CD4-positive, alpha-beta T cell treated with Interleukin-17A for 1 hour (primary cell): ENCODE measurements around the gene ERBIN.
"Not testable (repeated sequence)": the region's sequence is repeated elsewhere in the genome, so short reads cannot be mapped to it uniquely, and the experiment has no call there.

ENCODE experiments used
- DNase-seq: peaks from one replicate; pipeline ENCODE4 v3.0.0-alpha.2; 2020

Gene ERBIN

DNA sequence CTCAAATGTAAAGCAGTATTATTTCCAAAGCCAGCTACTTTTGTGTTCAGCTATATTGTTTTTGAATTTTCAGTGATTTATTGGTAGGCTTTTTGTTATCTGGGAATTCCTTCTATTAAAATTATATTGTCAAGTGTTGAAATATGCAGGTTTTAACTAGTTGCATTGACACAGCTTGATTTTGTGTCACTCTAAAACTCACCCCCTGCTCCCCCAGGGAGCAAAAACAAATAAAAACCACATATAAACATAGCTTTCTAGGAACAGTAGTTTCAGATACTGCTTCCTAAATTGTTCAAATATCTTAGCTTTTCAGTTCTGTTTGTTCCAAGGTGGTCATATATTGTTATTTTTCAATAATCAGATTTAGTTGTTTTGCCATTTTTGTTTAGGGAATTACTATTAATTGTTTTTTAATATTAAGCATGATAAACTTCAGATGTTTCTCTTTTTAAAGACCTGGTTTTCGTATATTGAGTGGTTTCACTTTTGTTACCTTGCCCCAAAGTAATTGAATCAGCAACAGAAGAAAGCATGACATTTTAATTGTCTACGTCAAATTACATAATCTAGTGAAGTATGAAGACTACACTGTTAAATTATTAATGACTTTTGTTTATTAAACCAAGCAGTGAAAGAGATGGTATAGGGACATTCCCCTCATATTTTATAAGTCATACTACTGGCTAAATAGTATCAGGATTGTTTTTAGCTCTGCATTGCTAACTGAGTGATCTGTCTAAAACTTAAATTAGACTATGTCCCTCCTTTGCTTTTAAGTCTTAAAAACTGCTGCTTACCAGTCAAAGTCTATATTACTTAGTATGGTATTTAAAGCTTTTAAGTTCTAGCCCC, 43.4 kb downstream of the ERBIN start:
- DNase-seq: no peak

DNA sequence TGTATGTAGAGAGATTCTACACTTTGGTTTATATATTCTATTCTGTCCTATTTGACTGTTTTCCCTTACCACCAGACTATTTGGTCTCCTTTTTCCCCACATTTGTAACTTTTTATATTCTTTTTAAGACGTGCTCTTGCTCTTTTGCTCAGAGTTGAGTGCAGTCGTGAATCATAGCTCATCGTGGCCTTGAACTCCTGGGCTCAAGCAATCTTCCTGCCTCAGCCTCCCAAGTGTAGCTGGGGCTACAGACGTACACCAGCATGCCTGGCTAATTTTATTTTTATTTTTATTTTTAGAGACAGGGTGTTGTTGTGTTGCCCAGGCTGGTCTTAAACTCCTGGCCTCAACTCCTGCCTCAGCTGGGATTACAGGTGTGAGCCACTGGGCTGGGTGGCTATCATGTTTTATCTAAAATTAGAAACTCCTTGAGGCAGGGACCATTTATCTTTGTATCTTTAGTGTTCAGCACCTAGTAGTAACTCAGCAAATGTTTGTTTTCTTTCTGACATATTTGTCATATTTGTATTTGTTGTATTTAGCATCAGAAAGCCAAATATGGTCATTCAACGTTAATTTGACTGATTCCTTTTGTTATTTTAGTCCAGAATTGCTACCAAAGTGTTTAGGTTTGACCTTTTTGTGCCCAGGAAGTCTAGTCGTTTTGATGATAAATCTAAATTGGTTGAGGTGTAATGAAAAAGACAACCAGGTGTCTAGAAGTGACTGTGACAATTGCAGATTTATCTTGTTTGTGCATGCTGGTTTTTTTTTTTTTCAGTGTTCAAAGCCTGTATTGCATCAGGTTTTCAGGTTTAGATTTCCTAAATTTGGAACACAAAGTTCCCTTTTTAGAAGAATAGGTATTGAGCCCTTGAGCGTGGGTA, 44.3 kb downstream of the ERBIN start:
- DNase-seq: no peak

DNA sequence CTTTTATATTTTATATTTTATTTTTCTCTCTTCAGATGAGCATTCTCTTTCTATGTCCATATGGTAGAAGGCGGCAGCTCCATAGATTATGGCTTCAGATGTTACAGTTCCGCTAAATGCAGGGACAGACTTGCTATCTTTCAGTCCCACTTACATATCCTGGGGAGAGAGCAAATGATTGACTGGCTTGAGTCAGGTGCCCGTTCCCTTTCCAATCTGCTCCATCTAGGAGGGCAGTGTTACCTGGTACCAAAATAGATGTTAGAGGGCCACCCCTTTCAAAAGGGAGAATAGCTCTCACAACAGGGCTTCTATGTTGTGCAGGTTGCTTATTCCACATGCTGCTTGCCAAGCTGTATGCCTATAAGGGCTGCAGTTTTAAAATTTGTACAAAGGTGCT, 45.3 kb downstream of the ERBIN start:
- DNase-seq: no peak

DNA sequence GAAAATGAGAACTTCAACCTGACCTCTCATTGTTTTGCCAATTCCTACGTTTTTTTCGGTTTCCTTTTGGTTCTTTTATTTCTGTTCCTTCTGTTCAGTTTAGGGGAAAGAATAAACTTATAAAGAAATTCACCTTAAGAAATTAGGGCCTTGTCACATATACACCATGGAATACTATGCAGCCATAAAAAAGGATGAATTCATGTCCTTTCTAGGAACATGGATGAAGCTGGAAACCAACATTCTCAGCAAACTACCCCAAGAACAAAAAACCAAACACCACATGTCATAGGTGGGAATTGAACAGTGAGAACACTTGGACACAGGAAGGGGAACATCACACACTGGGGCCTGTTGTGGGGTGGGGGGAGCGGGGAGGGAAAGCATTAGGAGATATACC, 46.5 kb downstream of the ERBIN start:
- not testable (repeated sequence) for DNase-seq

DNA sequence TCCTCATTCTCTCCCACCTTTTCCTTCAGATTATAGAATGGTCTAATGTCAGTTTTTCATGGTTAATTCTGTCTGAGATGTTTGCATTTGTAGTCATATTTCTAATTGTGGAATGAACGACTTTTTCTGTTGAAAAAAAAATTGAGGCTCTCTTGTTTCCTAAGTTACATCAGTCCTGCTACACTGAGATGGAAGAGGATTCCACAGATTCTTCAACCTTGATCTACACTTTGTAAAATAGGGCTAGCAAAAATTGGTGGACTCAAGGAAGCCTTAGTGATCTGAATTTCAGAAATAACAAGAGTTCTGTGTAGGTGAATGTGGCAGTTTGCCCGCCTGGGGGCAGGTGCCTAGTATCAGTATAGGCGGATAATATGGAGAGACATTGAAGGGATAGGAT, 51.9 kb downstream of the ERBIN start:
- DNase-seq: no peak

DNA sequence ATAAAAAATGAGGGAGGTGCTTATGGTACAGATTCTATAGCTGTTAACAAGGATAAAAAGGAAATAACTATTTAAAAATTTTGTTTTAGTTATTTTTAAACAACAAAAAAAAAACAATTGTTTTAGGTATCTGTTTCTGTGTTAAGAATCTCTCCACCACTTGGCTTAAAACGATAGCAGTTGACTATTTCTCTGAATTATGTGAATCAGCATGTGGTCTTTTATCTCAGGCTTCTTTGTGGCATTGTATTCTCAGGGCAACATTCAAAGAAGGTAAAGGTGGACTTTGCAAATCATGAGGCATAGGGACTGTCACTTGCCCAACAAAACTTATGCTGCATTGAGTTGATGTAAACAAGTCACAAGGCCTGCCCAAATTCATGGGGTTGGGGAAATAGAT, 55.2 kb downstream of the ERBIN start:
- DNase-seq: no peak

DNA sequence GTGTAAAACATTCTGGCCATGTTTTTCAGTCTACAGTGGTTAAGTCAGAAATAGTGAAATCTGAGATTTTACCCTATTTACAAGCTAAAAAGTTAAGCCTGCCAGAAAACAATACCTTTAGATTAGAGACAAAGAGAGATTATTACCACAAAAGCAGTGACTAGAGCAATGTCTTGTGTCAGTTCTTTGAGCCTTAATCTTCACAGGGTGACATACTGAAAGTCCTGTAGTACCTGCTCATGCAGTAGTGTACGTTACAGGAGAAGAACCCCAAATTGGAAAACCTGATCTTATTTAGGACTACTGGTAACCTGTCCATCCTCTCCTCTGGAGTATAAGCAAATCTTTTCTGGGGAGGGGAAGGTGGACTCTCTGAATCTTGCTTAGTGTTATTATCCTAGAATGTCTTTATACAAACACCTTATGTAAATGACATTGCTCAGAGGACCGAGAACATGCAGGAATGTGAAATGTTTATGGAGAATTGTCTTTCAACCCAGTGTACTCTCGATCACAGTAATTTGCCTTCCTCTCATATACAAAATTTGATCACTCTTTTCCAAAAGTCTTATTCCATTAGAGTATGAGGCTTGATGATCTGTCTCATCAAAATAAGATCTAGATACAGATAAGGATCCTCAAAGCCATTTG, 55.7 kb downstream of the ERBIN start:
- no peak for DNase-seq

DNA sequence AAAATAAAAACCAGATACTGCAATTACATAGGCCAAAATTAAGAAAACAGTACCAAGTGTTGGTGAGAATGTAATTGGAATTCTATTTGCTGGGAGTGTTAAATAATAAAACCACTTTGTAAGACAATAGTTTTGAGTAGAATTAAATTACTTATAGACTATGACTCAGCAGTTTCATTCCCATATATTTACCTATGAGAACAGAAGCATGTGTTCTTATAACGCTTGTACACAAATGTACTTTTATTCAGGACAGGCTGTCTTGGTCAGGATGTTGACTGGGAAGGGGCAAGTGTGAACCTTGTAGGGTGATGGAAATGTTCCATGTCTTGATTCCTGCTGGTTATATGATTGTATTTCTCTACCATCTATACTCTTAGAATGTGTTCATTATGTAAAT, 56.3 kb downstream of the ERBIN start:
- DNase-seq: no peak

DNA sequence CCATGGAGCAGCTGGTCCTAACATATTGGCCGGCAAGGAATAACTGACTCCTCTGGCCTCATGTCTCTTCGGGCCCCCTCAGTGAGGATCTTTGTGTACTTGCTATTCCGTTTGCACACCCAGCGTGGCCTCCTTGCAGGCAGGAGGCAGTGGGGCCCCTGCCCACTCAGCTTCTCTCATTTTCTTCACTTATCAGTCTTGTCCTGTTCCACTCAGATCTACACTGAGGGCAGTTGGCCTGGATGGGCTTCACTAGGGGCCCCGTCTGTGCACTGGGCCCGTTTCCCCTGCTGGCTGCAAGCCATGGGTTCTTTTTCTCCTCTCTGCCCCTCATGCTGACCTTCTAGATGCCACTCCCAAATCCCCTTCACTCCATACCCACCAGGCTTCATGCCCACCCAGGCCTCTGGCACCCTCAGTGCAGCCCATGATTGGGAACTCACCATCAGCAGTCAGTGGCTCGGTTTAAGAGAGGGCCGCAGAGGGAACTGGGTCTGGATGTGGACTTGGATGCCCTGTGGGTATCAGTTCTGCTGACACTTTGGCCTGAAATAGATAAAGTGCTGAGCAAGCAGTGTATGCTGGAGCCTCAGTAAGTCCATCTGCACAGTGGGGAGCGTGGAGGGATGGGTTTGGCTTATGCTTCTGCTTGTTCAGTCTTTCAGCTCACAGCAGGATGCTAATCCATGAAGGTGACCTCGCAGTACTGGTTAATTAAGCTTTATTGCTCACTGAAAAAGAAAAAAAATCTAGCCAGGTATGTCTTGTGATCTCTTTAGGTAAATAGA, 57.9 kb downstream of the ERBIN start:
- no peak for DNase-seq

DNA sequence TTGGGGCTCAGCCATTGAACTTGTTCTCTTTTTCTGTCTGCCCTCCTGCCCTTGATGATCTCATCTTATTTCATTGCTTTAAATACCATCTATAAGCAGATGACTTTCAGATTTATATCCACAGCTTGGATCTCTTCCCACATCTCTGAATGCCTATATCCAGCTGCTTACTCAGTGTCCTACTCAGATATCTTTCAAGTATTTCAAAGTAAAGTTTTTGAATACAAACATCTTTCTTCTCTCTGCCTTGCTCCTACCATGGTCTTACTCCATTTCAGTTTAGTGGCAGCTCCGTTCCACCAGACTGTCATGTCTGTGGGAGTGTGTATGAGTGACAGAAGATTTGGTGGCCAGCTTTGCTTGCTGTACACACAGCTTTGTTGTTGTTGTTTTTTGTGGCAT, 59.7 kb downstream of the ERBIN start:
- DNase-seq: no peak

DNA sequence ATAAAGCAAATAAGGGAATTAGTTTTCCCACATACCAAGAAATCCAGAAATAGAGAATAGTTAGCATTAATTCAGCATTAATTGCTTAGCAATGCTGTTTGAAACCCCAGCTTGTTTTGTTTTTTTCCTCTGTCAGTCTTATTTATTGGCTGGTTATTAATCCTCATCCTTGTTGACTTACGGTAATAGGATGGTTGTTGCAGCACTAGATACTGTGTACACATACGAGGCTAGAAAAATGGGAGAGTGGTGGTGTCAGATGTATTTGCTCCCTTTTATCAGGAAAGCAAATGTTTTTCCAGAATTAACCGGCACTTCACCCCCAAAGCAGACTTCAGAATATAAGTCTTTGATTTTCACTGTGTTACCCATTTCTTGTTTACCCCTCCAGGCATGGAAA, 60.4 kb downstream of the ERBIN start:
- no peak for DNase-seq

DNA sequence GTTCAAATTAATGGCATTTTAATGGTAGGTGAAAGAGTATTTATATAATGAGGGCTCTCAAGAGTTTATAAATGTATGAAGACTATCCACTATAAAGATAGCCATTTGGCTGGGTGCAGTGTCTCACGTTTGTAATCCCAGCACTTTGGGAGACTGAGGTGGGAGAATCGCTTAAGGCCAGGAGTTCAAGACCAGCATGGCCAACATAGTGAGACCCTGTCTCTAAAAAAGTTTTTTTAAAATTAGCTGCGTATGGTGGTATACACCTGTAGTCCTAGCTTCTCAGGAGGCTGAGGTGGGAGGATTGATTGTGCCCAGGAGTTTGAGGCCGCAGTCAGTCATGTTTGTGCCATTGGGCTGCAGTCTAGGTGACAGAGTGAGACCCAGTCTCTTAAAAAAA, 61.6 kb downstream of the ERBIN start:
- DNase-seq: no peak

DNA sequence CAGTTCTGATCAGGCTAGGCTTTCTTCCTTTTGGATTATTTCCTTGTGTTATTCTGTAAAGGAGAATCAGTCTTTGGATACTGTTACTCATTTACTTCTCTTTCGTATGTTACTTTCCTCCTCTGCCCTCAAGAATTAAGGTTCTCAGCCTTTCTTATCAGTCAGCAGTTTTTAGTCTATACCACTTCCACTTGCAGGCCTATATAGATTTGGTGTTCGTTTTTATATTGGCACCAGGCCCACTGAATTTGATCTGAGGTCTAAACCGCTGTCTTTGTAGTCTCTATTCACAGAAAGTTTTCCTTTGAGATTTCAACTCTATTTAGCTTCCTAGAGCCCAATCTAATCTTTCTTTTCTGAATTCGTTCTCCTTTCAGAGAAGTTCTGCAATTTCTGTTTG, 62.8 kb downstream of the ERBIN start:
- no peak for DNase-seq

DNA sequence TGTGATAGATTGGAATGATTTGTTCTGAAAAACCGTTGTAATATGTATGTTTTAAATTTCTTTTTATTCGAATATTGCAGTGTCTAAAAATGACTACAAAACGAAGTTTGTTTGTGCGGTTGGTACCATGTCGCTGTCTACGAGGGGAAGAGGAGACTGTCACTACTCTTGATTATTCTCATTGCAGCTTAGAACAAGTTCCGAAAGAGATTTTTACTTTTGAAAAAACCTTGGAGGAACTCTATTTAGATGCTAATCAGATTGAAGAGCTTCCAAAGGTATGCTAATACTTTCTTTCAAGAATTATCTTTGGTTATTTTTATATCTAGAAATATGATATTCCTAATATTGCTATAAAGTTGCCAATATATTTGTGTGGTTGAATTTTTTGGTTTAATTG, 66.3 kb downstream of the ERBIN start:
- DNase-seq: no peak

DNA sequence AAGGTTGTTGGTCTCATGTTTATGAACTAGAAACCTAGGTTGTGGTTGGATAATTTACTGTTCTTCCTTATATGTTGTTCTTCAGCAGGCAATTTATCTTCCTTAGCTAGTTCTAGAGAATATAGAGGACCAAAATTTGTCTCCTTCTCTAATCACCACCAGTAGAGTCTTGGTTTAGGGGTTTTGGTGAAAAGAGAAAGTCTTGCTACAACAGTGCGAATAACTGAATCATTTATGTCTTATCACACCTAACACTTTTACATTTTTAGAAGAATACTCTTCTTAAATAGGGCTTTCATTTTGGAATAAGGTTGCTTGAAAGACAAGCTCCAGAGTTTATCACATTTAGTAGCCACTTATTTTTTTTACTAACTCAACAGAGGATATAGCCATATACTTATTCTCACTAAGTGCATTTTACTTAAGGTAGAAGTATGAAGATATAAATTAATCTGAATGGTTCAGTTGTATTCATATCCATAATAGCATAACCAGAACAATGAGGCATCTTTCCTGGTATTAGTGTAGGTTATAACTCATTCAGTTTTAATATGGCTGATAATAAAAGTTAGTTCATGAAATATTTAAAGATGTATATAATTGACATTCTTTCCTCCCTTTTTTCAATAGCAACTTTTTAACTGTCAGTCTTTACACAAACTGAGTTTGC, 67.9 kb downstream of the ERBIN start:
- no peak for DNase-seq

DNA sequence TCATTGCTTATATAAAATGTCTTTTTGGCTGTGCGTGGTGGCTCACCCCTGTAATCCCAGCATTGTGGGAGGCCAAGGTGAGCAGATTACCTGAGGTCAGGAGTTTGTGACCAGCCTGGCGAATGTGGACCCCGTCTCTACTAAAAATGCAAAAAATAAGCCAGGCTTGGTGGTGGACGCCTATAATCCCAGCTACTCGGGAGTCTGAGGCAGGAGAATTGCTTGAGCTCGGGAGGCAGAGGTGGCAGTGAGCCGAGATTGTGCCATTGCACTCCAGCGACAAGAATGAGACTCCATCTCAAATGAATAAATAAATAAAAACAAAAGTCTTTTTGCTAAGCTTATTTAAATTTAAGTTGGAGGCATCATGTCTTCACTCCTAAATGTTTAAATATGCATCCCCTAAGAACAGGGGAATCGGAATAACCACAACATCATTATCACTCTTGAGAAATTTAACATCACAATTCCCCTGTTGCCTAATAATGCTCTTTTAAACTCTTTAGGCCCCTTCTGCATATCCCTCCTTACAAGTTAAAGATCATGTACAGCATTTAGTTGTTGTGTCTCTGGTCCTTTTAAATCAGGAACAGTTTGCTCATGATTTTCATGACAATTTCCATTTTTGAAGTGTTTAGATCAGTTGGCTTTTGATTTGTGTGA, 72.8 kb downstream of the ERBIN start:
- no peak for DNase-seq

DNA sequence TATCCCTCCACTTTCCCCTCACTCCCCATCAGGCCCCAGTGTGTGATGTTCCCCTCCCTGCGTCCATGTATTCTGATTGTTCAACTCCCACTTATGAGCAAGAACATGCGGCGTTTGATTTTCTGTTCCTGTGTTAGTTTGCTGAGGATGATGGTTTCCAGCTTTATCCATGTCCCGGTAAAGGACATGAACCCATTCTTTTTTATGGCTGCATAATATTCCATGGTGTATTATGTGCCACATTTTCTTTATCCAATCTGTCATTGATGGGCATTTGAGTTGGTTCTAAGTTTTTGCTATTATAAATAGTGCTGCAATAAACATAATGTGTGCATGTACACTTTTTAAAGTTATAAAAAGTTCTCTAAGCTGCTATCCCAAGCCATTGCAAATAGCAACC, 75.6 kb downstream of the ERBIN start:
- no peak for DNase-seq

DNA sequence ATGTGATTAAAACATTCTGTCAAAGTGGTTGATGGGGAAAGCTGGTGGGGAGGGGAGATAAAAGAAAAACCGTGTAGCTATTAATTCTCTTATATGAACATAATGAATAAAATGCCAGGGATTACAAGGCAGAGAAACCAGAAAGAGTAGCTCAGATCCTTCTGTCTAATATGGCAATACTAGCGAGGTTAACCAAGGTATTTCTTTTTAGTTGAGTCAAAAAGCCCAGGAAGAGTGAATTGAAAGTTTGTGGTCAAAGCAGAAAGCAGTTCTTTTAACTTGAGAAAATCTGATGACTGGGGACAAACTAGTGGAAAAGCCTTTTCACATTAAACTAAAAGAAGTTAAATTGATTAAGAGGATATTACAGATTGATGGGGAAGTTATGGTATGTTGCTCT, 76.0 kb downstream of the ERBIN start:
- DNase-seq: no peak

DNA sequence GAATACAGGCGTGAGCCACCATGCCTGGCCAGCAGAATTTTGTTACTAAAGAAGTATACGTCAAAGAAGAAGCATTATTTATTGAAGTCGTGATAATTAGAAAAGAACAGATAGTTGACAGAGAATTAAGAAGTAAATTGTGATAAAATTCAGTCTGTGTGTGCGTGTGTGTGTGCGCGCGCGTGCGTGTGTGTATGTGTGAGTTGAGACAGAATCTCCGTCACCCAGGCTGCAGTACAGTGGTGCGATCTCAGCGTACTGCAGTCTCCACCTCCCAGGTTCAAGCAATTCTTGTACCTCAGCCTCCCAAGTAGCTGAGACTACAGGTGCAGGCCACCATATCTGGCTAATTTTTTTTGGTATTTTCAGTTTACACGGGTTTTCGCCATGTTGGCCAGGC, 77.8 kb downstream of the ERBIN start:
- DNase-seq: no peak

DNA sequence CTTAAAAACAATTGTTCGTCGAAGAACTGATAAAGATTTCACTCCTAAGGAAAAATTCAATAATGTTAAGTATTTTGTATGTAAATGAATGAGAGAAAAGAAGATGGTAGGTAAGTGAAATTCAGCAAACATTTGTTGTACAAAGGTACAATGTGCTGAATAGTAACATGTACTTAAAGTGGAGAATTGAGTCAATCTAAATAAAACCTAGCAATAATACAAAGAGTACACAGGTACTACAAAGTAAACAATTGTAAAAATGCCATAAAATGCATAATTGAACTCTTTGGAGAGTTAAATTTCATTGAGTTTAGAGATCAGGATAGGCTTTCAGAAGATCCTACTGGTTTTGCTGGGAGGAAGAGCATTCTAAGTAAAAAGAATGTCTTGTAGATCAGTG, 82.9 kb downstream of the ERBIN start:
- no peak for DNase-seq

DNA sequence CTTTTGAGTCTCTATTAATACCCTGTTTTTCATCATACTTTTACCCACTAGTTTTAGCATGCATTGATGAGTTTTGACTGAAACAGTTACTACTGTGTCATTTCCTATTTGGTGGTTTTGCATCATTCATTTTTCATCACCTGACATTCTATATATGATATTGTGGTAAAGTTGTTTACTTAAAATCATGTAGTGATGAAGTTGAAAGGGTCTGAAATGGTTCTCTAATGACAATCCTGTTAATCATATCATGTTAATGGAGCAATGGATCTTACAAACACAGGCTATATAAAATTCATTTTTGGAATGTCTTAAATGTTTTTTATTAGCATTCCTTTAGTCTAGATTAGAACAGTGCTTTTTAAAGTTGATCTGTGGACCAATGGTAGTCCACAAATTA, 84.1 kb downstream of the ERBIN start:
- peak; percentile 32 for DNase-seq

DNA sequence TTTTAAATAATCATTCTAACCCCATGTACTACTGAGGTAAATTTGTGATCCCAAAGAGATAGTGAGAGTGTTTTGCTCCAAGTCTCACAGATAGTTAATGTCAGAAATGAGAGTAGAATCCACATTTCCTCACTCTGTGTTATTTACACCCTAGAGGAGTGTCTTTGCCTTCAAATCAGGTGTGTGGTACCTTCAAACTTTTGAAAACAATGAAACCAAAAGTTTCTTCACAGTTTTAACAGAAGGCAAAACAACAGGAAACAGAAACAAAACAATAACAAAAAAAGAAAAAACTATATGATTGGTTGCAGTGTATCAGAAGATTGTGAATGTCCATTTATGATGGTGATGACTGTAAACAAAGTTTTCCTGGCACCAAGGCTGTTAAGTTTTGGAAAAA, 85.9 kb downstream of the ERBIN start:
- DNase-seq: no peak
